K562 (cell line): Measurements from ENCODE around the gene HSF5. TPM values are rescaled to one million over a fixed set of nuclear protein-coding genes. Genes with fewer than 3 reads are reported as not detected.

Experiments used
- CBFA2T3 ChIP-seq: fragments of 450-650 bp; IDR thresholded peaks from 2 replicates; pipeline ENCODE4 v1.6.1; 2017
- CBX2 ChIP-seq: fragments of 200-600 bp; sonication (generic); IDR thresholded peaks from one replicate; pipeline ENCODE4 v1.6.1; 2012; ENCODE audit warnings: mild to moderate bottlenecking, low read length, inconsistent platforms; ENCODE audit not compliant: insufficient read depth, poor library complexity, severe bottlenecking
- CHCHD3 ChIP-seq: fragments of 250-450 bp; sonication (Bioruptor Pico); IDR thresholded peaks from 2 replicates; pipeline ENCODE4 v2.1.2; 2022; ENCODE audit warnings: mild to moderate bottlenecking
- DIDO1 ChIP-seq: fragments of 450-650 bp; IDR thresholded peaks from 2 replicates; pipeline ENCODE4 v1.6.1; 2016; ENCODE audit warnings: low read depth, missing biosample characterization, missing genetic modification characterization
- HIVEP1 ChIP-seq: fragments of 250-450 bp; sonication (Bioruptor Pico); IDR thresholded peaks from 2 replicates; pipeline ENCODE4 v1.4.0; 2020; ENCODE audit warnings: mild to moderate bottlenecking
- HMGN3 ChIP-seq: IDR thresholded peaks from 2 replicates; pipeline ENCODE4 v1.6.1; 2011; ENCODE audit warnings: borderline replicate concordance, low read depth, mild to moderate bottlenecking, mixed read lengths, low read length; ENCODE audit not compliant: insufficient read length; ENCODE audit errors: extremely low read depth
- IRF2 ChIP-seq: sonication (generic); formaldehyde crosslinking; IDR thresholded peaks from 2 replicates; pipeline ENCODE4 v1.8.1; 2022; ENCODE audit warnings: mild to moderate bottlenecking, missing genetic modification reagents
- LEF1 ChIP-seq: fragments of 450-650 bp; IDR thresholded peaks from 2 replicates; pipeline ENCODE4 v1.6.1; 2016; ENCODE audit warnings: mild to moderate bottlenecking
- MCM5 ChIP-seq: fragments of 450-650 bp; IDR thresholded peaks from 2 replicates; pipeline ENCODE4 v1.6.1; 2016; ENCODE audit warnings: low read depth
- MED1 ChIP-seq: sonication (generic); formaldehyde crosslinking; IDR thresholded peaks from 2 replicates; pipeline ENCODE4 v1.8.1; 2023; ENCODE audit warnings: missing genetic modification reagents, borderline replicate concordance
- MEIS2 ChIP-seq: fragments of 450-650 bp; IDR thresholded peaks from 2 replicates; pipeline ENCODE4 v1.6.1; 2014; ENCODE audit warnings: mild to moderate bottlenecking; ENCODE audit not compliant: partially characterized antibody
- NR2F6 ChIP-seq: fragments of 450-650 bp; formaldehyde crosslinking; IDR thresholded peaks from 2 replicates; pipeline ENCODE4 v1.4.0; 2020; ENCODE audit warnings: mild to moderate bottlenecking
- POLR2A ChIP-seq: fragments of 450-650 bp; conservative IDR thresholded peaks from 2 replicates; pipeline ENCODE4 v1.6.1; 2016
- SMARCE1 ChIP-seq: fragments of 450-650 bp; IDR thresholded peaks from 2 replicates; pipeline ENCODE4 v1.7.1; 2016; ENCODE audit warnings: mild to moderate bottlenecking
- SNRNP70 ChIP-seq: fragments of 200-400 bp; formaldehyde crosslinking; optimal IDR thresholded peaks from 2 replicates; pipeline ENCODE3; 2017; ENCODE audit warnings: low read depth, low read length
- TCF7 ChIP-seq: sonication (generic); IDR thresholded peaks from 2 replicates; pipeline ENCODE4 v1.6.1; 2016; ENCODE audit warnings: antibody characterized with exemption, borderline replicate concordance
- ZKSCAN8 ChIP-seq: fragments of 200-800 bp; sonication (Bioruptor generic); IDR thresholded peaks from 2 replicates; pipeline ENCODE4 v1.6.1; 2016; ENCODE audit warnings: missing genetic modification characterization, missing compliant biosample characterization
- ZNF583 ChIP-seq: fragments of 250-450 bp; sonication (Bioruptor Pico); IDR thresholded peaks from 2 replicates; pipeline ENCODE4 v1.4.0; 2020
- polyA plus RNA-seq, 8 experiments: library from polyadenylated mRNA; depleted of rRNA in 4 of 8; stranded (reverse) in 5 of 8; unstranded in 3 of 8; fragments of >200 nt; fragmentation: Nextera tagmentation in 2 of 8; fragmentation: Illumina TruSeq in 1 of 8; extraction: Ambion mirVana in 2 of 8; extraction: Trizol in 1 of 8; gene quantifications; 2 replicates each; pipeline versions ENCODE4 v1.2.1 to v1.2.3, GENCODE V29; 2011 to 2014; ENCODE audit warnings: inconsistent platforms in 1 of 8, missing spikeins in 1 of 8
- total RNA-seq, 7 experiments: library from RNA; depleted of rRNA in 6 of 7; stranded (reverse); fragments of >200 nt in 6 of 7; fragmentation: Illumina TruSeq in 2 of 7; extraction: Trizol in 2 of 7; gene quantifications; 2 replicates each; pipeline versions ENCODE4 v1.2.1 to v1.2.3, GENCODE V29; 2011 to 2021; ENCODE audit warnings: low replicate concordance in 1 of 7
- TF ChIP-seq, protein P1 (sequence below): fragments of 450-650 bp; IDR thresholded peaks from 2 replicates; pipeline ENCODE4 v1.6.1; 2014; ENCODE audit warnings: low read depth, mild to moderate bottlenecking, moderate library complexity, borderline replicate concordance
- TF ChIP-seq, protein P2 (sequence below): fragments of 250-450 bp; sonication (Bioruptor Pico); IDR thresholded peaks from 2 replicates; pipeline ENCODE4 v1.9.0; 2021; ENCODE audit warnings: mild to moderate bottlenecking
- TF ChIP-seq, protein P3 (sequence below): fragments of 250-450 bp; sonication (Bioruptor Pico); IDR thresholded peaks from 2 replicates; pipeline ENCODE4 v1.4.0; 2020
- TF ChIP-seq, protein P4 (sequence below): fragments of 450-650 bp; IDR thresholded peaks from 2 replicates; pipeline ENCODE4 v1.7.0; 2016; ENCODE audit warnings: borderline replicate concordance
- TF ChIP-seq, protein P5 (sequence below): sonication (generic); formaldehyde crosslinking; IDR thresholded peaks from 2 replicates; pipeline ENCODE4 v1.8.0; 2022; ENCODE audit warnings: missing genetic modification reagents, mild to moderate bottlenecking, borderline replicate concordance

Gene HSF5
- total and polyA plus RNA-seq, 9 of the 15 experiments (the other 6 are each of a cell fraction or from before 2014, with no cell fraction given): 0.04 TPM; not detected in 8

DNA sequence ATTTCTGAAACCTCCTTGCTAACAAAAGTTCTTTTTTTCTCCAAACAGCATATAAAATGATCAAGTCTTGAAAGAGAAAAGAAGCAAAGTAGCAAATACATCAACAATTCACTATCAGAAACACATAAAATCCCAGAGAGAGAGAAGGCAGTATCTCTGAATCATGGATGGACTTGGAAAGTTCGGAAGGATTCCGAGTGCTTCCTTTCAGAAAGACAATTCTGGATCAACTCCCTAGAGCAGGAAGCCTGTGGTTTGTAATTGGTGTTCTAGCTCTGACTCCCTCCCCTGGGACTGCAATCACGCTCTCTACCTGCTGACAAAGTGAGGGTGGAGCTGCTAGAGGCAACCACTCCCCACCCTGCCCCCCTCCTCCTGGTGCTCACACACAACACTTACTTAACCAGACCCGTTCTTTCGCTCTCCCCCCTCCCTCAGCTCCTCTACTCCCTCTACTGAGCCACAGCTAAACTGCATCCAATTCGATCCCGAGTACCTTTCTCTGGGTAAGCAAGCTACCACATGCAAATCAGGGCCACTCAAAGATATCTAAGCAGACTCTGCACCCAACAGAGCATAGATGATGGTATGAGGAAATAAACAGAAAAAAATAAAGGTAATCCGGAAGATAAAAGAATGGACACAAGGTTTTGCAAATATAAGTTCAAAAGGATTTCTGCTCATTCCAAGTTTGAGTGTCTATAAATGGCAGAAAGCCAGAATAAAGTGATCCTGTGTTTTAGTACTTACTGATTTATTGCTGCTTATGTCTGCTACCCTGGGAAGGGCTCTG, 70.7 kb downstream of the HSF5 start, which contains the start of gene RNF43 (continued):
- TF ChIP-seq ZKSCAN8 (no peak), MEIS2 (no peak), LEF1 (peak; percentile 22; the same call in 1 of the 2 replicates), DIDO1 (tag) (no peak), CBX2 (no peak), ZNF583 (CRISPR knock-in tag) (no peak), HMGN3 (no peak), SMARCE1 (peak; percentile 48; the same call in 1 of the 2 replicates), CBFA2T3 (peak; percentile 36; the same call in 1 of the 2 replicates), IRF2 (CRISPR knock-in tag) (no peak), MED1 (no peak), HIVEP1 (CRISPR knock-in tag) (no peak), TCF7 (no peak), CHCHD3 (CRISPR knock-in tag) (no peak), POLR2A (peak; percentile 58), SNRNP70 (no peak), MCM5 (no peak), NR2F6 (no peak)
- TF ChIP-seq, protein P1, sequence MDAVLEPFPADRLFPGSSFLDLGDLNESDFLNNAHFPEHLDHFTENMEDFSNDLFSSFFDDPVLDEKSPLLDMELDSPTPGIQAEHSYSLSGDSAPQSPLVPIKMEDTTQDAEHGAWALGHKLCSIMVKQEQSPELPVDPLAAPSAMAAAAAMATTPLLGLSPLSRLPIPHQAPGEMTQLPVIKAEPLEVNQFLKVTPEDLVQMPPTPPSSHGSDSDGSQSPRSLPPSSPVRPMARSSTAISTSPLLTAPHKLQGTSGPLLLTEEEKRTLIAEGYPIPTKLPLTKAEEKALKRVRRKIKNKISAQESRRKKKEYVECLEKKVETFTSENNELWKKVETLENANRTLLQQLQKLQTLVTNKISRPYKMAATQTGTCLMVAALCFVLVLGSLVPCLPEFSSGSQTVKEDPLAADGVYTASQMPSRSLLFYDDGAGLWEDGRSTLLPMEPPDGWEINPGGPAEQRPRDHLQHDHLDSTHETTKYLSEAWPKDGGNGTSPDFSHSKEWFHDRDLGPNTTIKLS: peak; percentile 41; the same call in 1 of the 2 replicates
- TF ChIP-seq, protein P2, sequence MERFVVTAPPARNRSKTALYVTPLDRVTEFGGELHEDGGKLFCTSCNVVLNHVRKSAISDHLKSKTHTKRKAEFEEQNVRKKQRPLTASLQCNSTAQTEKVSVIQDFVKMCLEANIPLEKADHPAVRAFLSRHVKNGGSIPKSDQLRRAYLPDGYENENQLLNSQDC (CRISPR knock-in tag): no peak
- TF ChIP-seq, protein P3, sequence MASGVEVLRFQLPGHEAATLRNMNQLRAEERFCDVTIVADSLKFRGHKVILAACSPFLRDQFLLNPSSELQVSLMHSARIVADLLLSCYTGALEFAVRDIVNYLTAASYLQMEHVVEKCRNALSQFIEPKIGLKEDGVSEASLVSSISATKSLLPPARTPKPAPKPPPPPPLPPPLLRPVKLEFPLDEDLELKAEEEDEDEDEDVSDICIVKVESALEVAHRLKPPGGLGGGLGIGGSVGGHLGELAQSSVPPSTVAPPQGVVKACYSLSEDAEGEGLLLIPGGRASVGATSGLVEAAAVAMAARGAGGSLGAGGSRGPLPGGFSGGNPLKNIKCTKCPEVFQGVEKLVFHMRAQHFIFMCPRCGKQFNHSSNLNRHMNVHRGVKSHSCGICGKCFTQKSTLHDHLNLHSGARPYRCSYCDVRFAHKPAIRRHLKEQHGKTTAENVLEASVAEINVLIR (CRISPR knock-in tag): no peak
- TF ChIP-seq, protein P4, sequence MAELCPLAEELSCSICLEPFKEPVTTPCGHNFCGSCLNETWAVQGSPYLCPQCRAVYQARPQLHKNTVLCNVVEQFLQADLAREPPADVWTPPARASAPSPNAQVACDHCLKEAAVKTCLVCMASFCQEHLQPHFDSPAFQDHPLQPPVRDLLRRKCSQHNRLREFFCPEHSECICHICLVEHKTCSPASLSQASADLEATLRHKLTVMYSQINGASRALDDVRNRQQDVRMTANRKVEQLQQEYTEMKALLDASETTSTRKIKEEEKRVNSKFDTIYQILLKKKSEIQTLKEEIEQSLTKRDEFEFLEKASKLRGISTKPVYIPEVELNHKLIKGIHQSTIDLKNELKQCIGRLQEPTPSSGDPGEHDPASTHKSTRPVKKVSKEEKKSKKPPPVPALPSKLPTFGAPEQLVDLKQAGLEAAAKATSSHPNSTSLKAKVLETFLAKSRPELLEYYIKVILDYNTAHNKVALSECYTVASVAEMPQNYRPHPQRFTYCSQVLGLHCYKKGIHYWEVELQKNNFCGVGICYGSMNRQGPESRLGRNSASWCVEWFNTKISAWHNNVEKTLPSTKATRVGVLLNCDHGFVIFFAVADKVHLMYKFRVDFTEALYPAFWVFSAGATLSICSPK: no peak
- TF ChIP-seq, protein P5, sequence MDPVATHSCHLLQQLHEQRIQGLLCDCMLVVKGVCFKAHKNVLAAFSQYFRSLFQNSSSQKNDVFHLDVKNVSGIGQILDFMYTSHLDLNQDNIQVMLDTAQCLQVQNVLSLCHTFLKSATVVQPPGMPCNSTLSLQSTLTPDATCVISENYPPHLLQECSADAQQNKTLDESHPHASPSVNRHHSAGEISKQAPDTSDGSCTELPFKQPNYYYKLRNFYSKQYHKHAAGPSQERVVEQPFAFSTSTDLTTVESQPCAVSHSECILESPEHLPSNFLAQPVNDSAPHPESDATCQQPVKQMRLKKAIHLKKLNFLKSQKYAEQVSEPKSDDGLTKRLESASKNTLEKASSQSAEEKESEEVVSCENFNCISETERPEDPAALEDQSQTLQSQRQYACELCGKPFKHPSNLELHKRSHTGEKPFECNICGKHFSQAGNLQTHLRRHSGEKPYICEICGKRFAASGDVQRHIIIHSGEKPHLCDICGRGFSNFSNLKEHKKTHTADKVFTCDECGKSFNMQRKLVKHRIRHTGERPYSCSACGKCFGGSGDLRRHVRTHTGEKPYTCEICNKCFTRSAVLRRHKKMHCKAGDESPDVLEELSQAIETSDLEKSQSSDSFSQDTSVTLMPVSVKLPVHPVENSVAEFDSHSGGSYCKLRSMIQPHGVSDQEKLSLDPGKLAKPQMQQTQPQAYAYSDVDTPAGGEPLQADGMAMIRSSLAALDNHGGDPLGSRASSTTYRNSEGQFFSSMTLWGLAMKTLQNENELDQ (CRISPR knock-in tag): no peak
